ENCODE measurements around the gene AMDHD2.
"Not testable (repeated sequence)": the region's sequence is repeated elsewhere in the genome, so short reads cannot be mapped to it uniquely, and the experiment has no call there.

AMDHD2 gene

DNA sequence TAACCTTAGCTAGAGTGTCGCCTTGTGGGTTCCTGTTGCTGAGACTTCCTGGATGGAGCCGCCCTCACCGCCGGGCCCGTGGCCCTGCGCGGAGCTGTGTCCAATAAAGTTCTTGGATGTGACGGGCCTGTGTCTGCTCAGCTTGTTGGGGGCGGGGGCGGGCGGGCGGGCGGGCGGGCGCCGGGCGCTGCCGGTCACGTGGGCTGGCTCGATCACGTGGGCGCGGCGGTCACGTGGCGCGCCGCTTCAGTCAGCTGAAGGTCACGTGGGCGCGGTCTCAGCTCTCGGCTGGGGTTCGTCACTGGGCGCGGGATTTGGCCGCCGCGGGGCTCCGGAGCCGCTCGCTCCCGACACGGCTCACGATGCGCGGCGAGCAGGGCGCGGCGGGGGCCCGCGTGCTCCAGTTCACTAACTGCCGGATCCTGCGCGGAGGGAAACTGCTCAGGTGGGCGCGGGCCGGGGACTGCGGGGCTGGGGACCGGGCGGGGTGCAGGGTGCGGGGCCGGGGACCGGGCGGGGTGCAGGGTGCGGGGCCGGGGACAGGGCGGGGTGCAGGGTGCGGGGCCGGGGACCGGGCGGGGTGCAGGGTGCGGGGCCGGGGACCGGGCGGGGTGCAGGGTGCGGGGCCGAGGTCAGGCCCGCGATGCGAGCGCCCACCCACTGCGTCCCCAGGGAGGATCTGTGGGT, at the start of gene AMDHD2:
AMDHD2 (plus strand) TSS at position 275 of the 687 bp plus-strand sequence; CDS start at position 363, 88 bp downstream.
- peak; percentile 73 for DNase-seq

- DNase-seq, result peak; percentile 89
Measured at GRCh38 chr16:2470603-2471015, 49.6 kb upstream of the AMDHD2 start.

GRCh38 chr16:2471016-2471652, 49.0 kb upstream of the AMDHD2 start, which contains the start of gene NTN3:
TSS of gene NTN3 (plus strand) at chr16:2471297. CDS start at chr16:2471702, 405 bp downstream.
- peak; percentile 83 for DNase-seq

GRCh38 chr16:2471653-2472487, 48.3 kb upstream of the AMDHD2 start:
- no peak for DNase-seq

- no peak for DNase-seq
Measured at GRCh38 chr16:2472488-2472864, 47.7 kb upstream of the AMDHD2 start.

DNA sequence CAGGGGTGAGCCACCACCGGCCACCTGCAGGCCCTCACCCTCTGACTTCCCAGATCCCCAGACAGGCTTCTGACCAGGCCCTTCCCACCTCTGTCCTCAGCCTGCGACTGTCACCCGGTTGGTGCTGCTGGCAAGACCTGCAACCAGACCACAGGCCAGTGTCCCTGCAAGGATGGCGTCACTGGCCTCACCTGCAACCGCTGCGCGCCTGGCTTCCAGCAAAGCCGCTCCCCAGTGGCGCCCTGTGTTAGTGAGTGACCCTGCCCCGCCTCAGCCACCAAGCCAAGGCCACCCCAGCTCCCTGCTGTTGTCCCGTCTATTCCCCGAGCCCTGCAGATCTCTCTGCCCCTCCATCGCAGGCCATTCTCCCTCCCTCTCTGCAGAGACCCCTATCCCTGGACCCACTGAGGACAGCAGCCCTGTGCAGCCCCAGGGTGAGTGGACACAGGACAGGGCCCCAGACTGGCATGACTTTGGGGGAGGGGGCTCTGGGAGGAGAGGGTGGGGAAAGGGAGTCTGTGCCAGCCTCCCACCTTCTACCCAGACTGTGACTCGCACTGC, 47.2 kb upstream of the AMDHD2 start:
- DNase-seq, result no peak

- no peak for DNase-seq
Measured at GRCh38 chr16:2473446-2473926, 46.7 kb upstream of the AMDHD2 start.

DNA sequence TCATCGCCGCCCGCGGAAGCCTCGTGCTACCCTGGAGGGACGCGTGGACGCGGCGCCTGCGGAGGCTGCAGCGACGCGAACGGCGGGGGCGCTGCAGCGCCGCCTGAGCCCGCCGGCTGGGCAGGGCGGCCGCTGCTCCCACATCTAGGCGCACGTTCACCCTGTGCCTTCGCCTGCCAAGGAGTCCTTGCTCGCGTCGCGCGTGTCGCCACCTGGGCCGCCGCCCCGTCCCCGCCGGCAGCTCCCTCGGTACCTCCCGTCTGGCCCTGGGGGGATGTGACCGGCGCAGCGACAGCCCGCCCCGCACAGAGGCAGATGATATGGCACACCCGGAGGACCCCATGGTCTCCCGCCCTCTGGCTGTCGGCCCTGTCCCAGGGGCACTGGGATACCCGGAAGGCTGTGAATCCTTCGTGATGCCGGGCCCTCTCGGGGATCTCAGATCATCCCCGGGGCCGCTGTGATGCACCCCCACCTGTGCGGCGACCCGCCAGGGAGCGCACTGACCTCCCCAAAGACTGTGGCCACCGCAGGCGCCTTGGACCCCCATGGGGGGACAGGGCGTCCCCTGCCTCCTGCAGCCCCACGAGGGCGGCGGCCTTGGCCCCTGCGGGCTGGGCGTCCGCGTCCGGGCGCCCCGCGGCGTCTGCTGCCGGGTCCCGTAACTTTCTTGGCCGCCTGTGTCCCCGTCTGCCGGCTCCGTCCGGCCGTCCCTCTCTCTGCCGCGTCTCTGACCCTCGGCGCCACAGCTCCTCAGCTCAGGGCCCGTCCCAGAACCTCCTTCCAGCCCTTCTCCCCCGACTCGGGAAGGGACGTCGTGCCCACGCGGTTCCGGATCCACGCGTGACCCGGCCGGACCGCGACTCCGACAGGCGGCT, 45.9 kb upstream of the AMDHD2 start:
- no peak for DNase-seq

DNA sequence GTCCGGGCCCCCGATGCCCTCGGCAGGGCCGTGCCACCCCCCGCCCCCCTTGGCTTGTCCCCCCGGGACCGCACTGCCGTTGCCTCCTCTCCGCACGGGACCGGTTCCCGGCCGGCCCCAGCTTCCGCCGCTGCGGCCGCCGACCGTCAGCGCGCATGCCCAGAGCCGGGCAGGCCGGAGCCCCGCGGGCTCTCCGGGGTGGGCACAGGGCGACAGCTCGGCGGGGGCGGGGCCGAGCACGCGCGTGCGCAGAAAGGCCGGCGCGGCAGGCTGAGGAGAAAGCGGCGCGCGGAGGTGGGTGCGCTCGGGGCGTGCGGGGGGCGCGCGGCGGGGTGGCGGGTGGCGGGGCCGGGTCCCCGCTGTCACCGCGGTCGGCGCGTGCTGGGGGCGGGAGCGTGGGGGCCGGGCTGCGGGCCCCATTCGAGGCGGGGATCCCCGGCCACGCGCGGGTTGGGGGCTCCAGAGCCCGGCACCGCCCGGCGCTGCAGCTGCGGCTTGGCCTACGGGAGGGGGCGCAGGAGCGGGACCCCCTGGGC, 45.2 kb upstream of the AMDHD2 start, which contains the start of gene TBC1D24:
TBC1D24 (plus strand) TSS at position 251 of the 536 bp plus-strand sequence. CDS start 21,022 bp downstream, outside the sequence.
- DNase-seq, result peak; percentile 27

GRCh38 chr16:2475413-2476344, 44.5 kb upstream of the AMDHD2 start:
- DNase-seq, result no peak

DNA sequence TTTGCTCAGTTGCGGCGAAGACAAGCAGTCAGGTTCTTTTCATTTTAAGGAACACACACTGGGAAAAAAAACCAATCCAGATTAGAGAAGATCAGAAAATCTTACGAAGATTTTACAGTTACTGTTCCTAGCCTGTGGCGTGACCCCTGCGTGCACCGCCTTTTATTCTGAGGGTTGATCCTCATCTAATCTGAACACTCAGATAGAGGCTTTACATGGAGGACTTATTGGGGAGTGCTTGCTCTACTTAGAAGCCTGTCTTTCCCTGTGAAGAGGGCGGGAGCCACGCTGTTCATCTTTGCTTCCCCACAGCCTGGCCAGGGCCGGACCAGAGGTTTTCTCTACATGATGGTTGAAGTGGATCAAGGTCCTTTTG, 43.8 kb upstream of the AMDHD2 start:
- DNase-seq, result no peak

- no peak for DNase-seq
Measured at GRCh38 chr16:2476741-2477140, 43.4 kb upstream of the AMDHD2 start.

GRCh38 chr16:2477327-2477726, 42.8 kb upstream of the AMDHD2 start:
- no peak for DNase-seq

- DNase-seq, result peak; percentile 31
Measured at GRCh38 chr16:2478279-2478678, 41.9 kb upstream of the AMDHD2 start.

DNA sequence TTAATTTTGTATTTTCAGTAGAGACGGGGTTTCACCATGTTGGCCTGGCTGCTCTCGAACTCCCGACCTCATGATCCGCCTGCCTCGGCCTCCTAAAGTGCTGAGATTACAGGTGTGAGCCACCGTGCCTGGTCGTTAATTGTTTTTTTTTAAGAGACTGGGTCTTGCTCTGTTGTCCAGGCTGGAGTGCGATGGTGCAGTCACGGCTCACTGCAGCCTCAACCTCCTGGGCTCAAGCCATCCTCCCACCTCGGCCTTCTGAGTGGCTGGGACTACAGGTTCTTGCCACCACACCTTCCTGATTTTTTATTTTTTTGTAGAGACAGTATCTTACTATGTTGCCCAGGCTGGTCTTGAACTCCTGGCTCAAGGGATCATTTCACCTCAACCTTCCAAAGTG, 40.2 kb upstream of the AMDHD2 start:
- DNase-seq, result not testable (repeated sequence)

DNA sequence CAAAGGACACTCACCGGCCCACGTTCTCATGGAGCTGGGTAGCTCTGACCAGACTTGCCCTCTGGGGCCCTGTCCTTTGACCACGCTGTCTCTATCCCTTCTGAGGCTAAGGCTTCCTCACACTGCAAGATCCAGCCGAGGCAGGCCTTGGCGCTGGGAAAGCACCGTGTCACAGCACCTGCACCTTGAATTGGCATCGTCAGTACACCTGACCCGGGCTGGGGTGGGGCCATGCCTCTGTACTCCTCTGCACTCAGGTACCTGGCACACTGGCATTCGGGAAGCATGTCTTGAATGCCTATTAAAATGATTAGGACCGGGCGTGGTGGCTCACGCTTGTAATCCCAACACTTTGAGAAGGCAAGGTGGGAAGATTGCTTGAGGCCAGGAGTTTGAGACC, 39.2 kb upstream of the AMDHD2 start:
- DNase-seq, result no peak

GRCh38 chr16:2481676-2482075, 38.5 kb upstream of the AMDHD2 start:
- DNase-seq, result no peak

- no peak for DNase-seq
Measured at GRCh38 chr16:2482249-2482648, 37.9 kb upstream of the AMDHD2 start.

- peak; percentile 73 for DNase-seq
Measured at GRCh38 chr16:2482708-2483534, 37.2 kb upstream of the AMDHD2 start.

Data from NCI-H446 treated with DMSO at 0.1 percent for 48 hours (cell line).